ENCODE measurements around the gene ZNF668. TPM values are rescaled to one million over a fixed set of nuclear protein-coding genes. Genes with fewer than 3 reads are reported as not detected.

ZNF668 gene
- total and polyA plus RNA-seq, 10 donors: 6.2 to 12.5 (median 9.1) TPM

DNA sequence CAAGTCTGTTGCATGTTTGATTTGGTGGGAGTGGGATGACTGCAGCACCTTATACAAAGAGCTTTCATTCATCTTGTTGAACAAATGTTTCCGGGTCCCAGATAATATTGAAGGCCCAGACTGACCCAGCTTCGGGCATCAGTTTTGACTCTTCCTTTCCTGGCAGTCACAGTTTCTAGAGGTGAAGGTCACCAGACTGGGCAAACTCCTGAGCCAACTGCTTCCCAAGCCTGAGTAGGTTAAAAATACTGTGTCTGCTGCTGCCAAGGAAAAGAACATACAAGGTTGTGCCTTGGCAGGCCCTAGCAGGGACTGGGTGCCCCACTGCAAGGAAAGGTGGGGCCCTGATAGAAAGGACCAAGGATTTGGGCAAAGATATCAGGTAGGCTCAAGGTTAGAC, 38.7 kb upstream of the ZNF668 start:
- intact Hi-C loops (cut with DNase I; ENCODE audit: low total_unique reads): no loop called here
- TF ChIP-seq POLR2A (IDR thresholded peaks at IDR 0.05) (no peak), CTCF (IDR thresholded peaks at IDR 0.05 in 8 of 11, conservative IDR thresholded peaks at IDR 0.05 in 3 of 11) (no peak), POLR2AphosphoS5 (IDR thresholded peaks at IDR 0.05) (no peak)
- peaks cover 13 to 77% (median 42%) of the 10 kb centered on the region in 6 donors for H3K4me1 ChIP-seq

GRCh38 chr16:31111881-31112466, 37.9 kb upstream of the ZNF668 start:
- whole genome bisulfite sequencing, 5 donors: 82 to 98% (median 95%) methylated on average over 9 to 23 of the region's 23 CpGs
- intact Hi-C loops (cut with DNase I; ENCODE audit: low total_unique reads): no loop called here
- Histone ChIP-seq H3K27ac (peak overlapping the region in 5 of 8 donors; percentile 47 to 99 (median 79)), H3K36me3 (peaks cover 0 to 44% (median 37%) of the 10 kb centered on the region in 6 donors), H3K4me1 (peaks cover 12 to 81% (median 47%) of the 10 kb centered on the region in 6 donors), H3K9me3 (no peaks in the 10 kb centered on the region), H3K4me3 (no peak overlapping the region), H3K27me3 (replicated peaks in 1 of 7) (no peaks in the 10 kb centered on the region)
- TF ChIP-seq POLR2AphosphoS5 (IDR thresholded peaks at IDR 0.05): peak in 1 of 3 donors; percentile 53
- TF ChIP-seq POLR2A (IDR thresholded peaks at IDR 0.05): no peak
- TF ChIP-seq CTCF (IDR thresholded peaks at IDR 0.05 in 8 of 11, conservative IDR thresholded peaks at IDR 0.05 in 3 of 11): no peak
- DNase-seq: no peak

More for the DNA sequence above, 38.7 kb upstream of the ZNF668 start:
- Histone ChIP-seq H3K36me3 (peaks cover 0 to 44% (median 37%) of the 10 kb centered on the region in 6 donors), H3K4me3 (peak overlapping the region in 1 of 8 donors; percentile 22), H3K27me3 (replicated peaks in 1 of 7) (no peaks in the 10 kb centered on the region), H3K9me3 (no peaks in the 10 kb centered on the region), H3K27ac (peak overlapping the region in 7 of 8 donors; percentile 47 to 99 (median 76))
- 65 to 86% (median 73%) methylated on average over 2 of the region's 2 CpGs for WGBS, 5 donors
- no peak for DNase-seq

DNA sequence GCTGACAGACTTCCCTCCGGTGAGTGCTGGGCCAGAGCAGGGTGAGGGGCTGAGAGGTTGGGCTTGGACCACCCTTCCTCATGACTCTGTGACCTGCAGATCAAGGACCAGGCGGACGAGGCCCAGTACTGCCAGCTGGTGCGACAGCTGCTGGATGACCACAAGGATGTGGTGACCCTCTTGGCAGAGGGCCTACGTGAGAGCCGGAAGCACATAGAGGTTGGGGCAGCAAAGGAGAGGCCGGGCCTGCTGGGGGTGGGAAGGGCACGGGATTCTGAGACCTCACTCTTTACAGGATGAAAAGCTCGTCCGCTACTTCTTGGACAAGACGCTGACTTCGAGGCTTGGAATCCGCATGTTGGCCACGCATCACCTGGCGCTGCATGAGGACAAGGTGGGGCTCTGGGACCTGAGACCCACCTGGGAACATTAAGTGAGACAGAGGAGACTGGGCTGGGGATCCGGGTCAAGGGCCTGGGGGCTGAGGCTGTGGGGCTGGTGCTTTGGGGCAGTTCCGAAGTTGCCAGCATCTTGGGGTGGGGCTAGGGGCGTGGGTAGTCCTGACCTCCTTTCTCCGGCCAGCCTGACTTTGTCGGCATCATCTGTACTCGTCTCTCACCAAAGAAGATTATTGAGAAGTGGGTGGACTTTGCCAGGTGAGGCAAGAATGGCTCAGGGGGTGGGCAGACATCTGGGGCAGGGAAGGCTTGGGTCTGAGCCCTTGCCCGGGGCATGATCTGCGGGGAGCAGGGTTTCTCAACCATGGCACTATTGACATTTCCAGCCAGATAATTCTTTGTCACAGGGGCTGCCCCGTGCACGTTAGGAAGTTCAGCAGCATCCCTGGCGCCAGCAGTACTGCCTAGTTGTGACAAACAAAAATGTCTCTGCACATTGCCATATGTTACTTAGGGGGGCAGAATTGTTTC, 36.3 kb upstream of the ZNF668 start:
- H3K4me1 ChIP-seq: peaks cover 11 to 77% (median 47%) of the 10 kb centered on the region in 6 donors
- TF ChIP-seq POLR2A (IDR thresholded peaks at IDR 0.05) (no peak), CTCF (IDR thresholded peaks at IDR 0.05 in 8 of 11, conservative IDR thresholded peaks at IDR 0.05 in 3 of 11) (no peak), POLR2AphosphoS5 (IDR thresholded peaks at IDR 0.05) (no peak)
- H3K27ac ChIP-seq: peak overlapping the region in 2 of 8 donors; percentile 95 to 96
- no peaks in the 10 kb centered on the region for H3K27me3 ChIP-seq (replicated peaks in 1 of 7)
- no peaks in the 10 kb centered on the region for H3K9me3 ChIP-seq
- no peak for DNase-seq
- H3K36me3 ChIP-seq: peaks cover 0 to 44% (median 37%) of the 10 kb centered on the region in 6 donors
- WGBS, 5 donors: 85 to 93% (median 90%) methylated on average over 21 to 26 of the region's 26 CpGs
- intact Hi-C loops (cut with DNase I; ENCODE audit: low total_unique reads): no loop called here
- H3K4me3 ChIP-seq: no peak overlapping the region

Data from spleen (tissue), 11 donors.